Heart right ventricle (tissue), 16 donors: ENCODE measurements around the gene TMTC2. TPM values are rescaled to one million over a fixed set of nuclear protein-coding genes. Genes with fewer than 3 reads are reported as not detected.

Experiments
- ATAC-seq, 8 donors: fragments of 200-7000 bp; cut with Tn5 transposase; one replicate each; pipeline ENCODE4 v1.9.1; 2020; ENCODE audit warnings: mild to moderate bottlenecking in 8 of 8, moderate library complexity in 8 of 8, moderate number of reproducible peaks in 1 of 8
- DNase-seq, 2 donors: peaks; one replicate each; pipeline ENCODE4 v3.0.0-alpha.2; 2020
- H3K27ac ChIP-seq, 10 donors: fragments of 200-600 bp; sonication (generic) in 2 of 10; one replicate each; pipeline versions ENCODE4 v1.5.0 to v1.8.0; 2020 to 2022; ENCODE audit warnings: mild to moderate bottlenecking in 3 of 10
- H3K27me3 ChIP-seq, 7 donors: fragments of 200-600 bp; one replicate each; pipeline ENCODE4 v1.8.0; 2021 to 2022; ENCODE audit warnings: mild to moderate bottlenecking in 2 of 7
- H3K36me3 ChIP-seq, 9 donors: fragments of 200-600 bp; sonication (generic) in 1 of 9; one replicate each; pipeline versions ENCODE4 v1.5.0 to v1.8.0; 2020 to 2022; ENCODE audit warnings: mild to moderate bottlenecking in 2 of 9
- H3K4me1 ChIP-seq, 9 donors: fragments of 200-600 bp; sonication (generic) in 1 of 9; one replicate each; pipeline versions ENCODE4 v1.5.0 to v1.8.0; 2020 to 2022; ENCODE audit warnings: mild to moderate bottlenecking in 4 of 9
- H3K4me3 ChIP-seq, 10 donors: fragments of 200-600 bp; sonication (generic) in 2 of 10; one replicate each; pipeline versions ENCODE4 v1.5.0 to v1.8.0; 2020 to 2022; ENCODE audit warnings: mild to moderate bottlenecking in 7 of 10, moderate library complexity in 2 of 10
- H3K9me3 ChIP-seq, 11 donors: fragments of 200-600 bp in 10 of 11; sonication (generic) in 2 of 11; one replicate each; pipeline versions ENCODE4 v1.5.0 to v1.8.0; 2013 to 2022; ENCODE audit warnings: mild to moderate bottlenecking in 2 of 11, control low read depth in 1 of 11, moderate library complexity in 1 of 11
- CTCF ChIP-seq, 9 donors: fragments of 200-600 bp; sonication (generic) in 2 of 9; IDR thresholded peaks; one replicate each; pipeline versions ENCODE4 v1.5.0 to v1.8.0; 2021 to 2022; ENCODE audit warnings: antibody characterized with exemption in 9 of 9, mild to moderate bottlenecking in 5 of 9, moderate library complexity in 1 of 9
- WGBS, 2 donors: extraction: QIAGEN DNeasy Blood & Tissue Kit; methylation state at CpG; one replicate each; pipeline ENCODE4 v1.1.7; 2013; ENCODE audit warnings: inconsistent platforms in 1 of 2; 5-methylcytosine and 5-hydroxymethylcytosine counted together
- intact Hi-C, 10 donors: fragments of 100-400 bp; cut with DNase I; formaldehyde crosslinking; loops; one replicate each; pipeline versions ENCODE4 v1.11.1 to v1.14.2; 2022
- polyA plus RNA-seq, 2 donors: library from polyadenylated mRNA; stranded (reverse); fragments of 200-250 nt; gene quantifications; one replicate each; pipeline ENCODE4 v1.2.3, GENCODE V29; 2013
- total RNA-seq, 10 donors: library from RNA; stranded (reverse); fragmentation: NEBNext Ultra II Directional in 3 of 10; extraction: Animal tissue kit (Norgen Biotek cat#: 25700) in 3 of 10; gene quantifications; one replicate each; pipeline versions ENCODE4 v1.2.1 to v1.2.4, GENCODE V29; 2021 to 2023
- donor health status: Arrhythmogenic right ventricular cardiomyopathy.
- donor health status: ischemic (EF 13 %, LVEDD 7.1; RV severe dilation, severe dysfunction).
- donor health status: healthy with polysubstance abuse.
- donor health status: DM: no; HTN: yes; CAD: no.
- donor health status: DM: no; HTN: no; CAD: no.
- donor health status: ischemic (EF 25% LVEDD 6.9; RV normal size, moderate dysfunction).
- donor health status: ischemic (EF 25% LVEDD 5.7; RV mildly dilated, moderate dysfunction).
- donor health status: healthy.
- donor health status: DM: yes; HTN: yes; CAD: no.
- donor health status: Ischemic cardiomyopathy.
- donor health status: ischemic (EF 35%, LVEDD 5.7; RV mildly dilated, moderate dysfunction).
- donor health status: nonischemic (EF 11% LVEDD 7.7; RV severe dilation, severe dysfunction).
- donor health status: DM: yes; HTN: yes; CAD: no.
- donor health status: PGD.
- donor health status: ischemic (EF 29% LVEDD 5.4; RV normal size, mild dysfunction).
- donor health status: nonischemic (EF 23%, LVEDD 6.1; RV moderate dilation, normal function).

Gene TMTC2
- total and polyA plus RNA-seq, 12 donors, result 1.6 to 4.4 (median 2.6) TPM

GRCh38 chr12:82872088-82872487 lies 185.4 kb downstream of the TMTC2 start:
- intact Hi-C loops, result no loop called here
- 95 to 98% methylated on average over 2 of the region's 2 CpGs for WGBS, 2 donors
- H3K9me3 ChIP-seq, result no peaks in the 10 kb centered on the region
- H3K4me3 ChIP-seq, result no peak overlapping the region
- no peaks in the 10 kb centered on the region for H3K27me3 ChIP-seq
- H3K36me3 ChIP-seq, result no peaks in the 10 kb centered on the region
- peaks cover 0 to 9% (median 0%) of the 10 kb centered on the region in 9 donors for H3K4me1 ChIP-seq
- no peak for ATAC-seq
- no peak for DNase-seq
- TF ChIP-seq CTCF (IDR thresholded peaks at IDR 0.05), result no peak
- no peak overlapping the region for H3K27ac ChIP-seq

- intact Hi-C loops, result no loop called here
- H3K27me3 ChIP-seq, result no peaks in the 10 kb centered on the region
- H3K36me3 ChIP-seq, result no peaks in the 10 kb centered on the region
- H3K9me3 ChIP-seq, result no peaks in the 10 kb centered on the region
- DNase-seq, result no peak
- H3K27ac ChIP-seq, result no peak overlapping the region
- peaks cover 0 to 9% (median 0%) of the 10 kb centered on the region in 9 donors for H3K4me1 ChIP-seq
- TF ChIP-seq CTCF (IDR thresholded peaks at IDR 0.05), result no peak
- no peak for ATAC-seq
- H3K4me3 ChIP-seq, result no peak overlapping the region
These were observed 186.6 kb downstream of the TMTC2 start for GRCh38 chr12:82873309-82873708.

GRCh38 chr12:82873951-82874350 lies 187.2 kb downstream of the TMTC2 start:
- DNase-seq, result no peak
- TF ChIP-seq CTCF (IDR thresholded peaks at IDR 0.05), result no peak
- H3K9me3 ChIP-seq, result no peaks in the 10 kb centered on the region
- H3K27me3 ChIP-seq, result no peaks in the 10 kb centered on the region
- H3K36me3 ChIP-seq, result no peaks in the 10 kb centered on the region
- WGBS, 2 donors, result 88 to 94% methylated on average over 3 of the region's 3 CpGs
- ATAC-seq, result no peak
- H3K4me3 ChIP-seq, result no peak overlapping the region
- intact Hi-C loops, result no loop called here
- peaks cover 0 to 9% (median 0%) of the 10 kb centered on the region in 9 donors for H3K4me1 ChIP-seq
- H3K27ac ChIP-seq, result no peak overlapping the region

GRCh38 chr12:82874945-82875344 lies 188.2 kb downstream of the TMTC2 start:
- DNase-seq (no peak), ATAC-seq (no peak)
- TF ChIP-seq CTCF (IDR thresholded peaks at IDR 0.05), result no peak
- H3K4me3 ChIP-seq, result no peak overlapping the region
- intact Hi-C loops, result no loop called here
- no peaks in the 10 kb centered on the region for H3K36me3 ChIP-seq
- peaks cover 0 to 11% (median 0%) of the 10 kb centered on the region in 9 donors for H3K4me1 ChIP-seq
- WGBS, 2 donors, result 80 to 89% methylated on average over 1 of the region's 1 CpG
- no peaks in the 10 kb centered on the region for H3K27me3 ChIP-seq
- H3K9me3 ChIP-seq, result no peaks in the 10 kb centered on the region
- H3K27ac ChIP-seq, result no peak overlapping the region
